A204.1 (cell line): ENCODE measurements around the gene C19orf44.

Experiments used
- FAIRE-seq: peaks from 2 replicates; lab custom pipeline; 2012; peaks lifted over from hg19 to GRCh38; lab: Jason Lieb, UNC

The C19orf44 gene

DNA sequence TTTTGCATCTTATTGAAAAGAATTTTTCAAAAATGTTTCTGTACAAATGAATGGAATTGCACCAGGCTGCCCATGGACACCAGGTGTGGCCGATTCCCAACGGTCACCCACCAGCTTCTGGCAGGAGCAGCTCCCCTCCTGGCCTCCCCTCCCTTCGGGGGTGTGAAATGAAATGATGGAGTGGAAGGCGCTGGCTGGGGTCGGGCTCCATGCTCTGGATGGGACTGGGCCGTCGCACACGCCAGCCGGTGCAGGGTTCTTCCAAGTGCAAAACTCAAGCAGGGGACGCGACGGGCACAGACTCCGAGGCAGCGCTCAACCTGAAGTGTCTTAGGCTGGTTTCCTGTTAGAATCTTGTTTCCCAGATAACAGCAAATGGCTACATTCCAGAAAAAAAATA, 21.9 kb downstream of the C19orf44 start:
- no peak for FAIRE-seq

- FAIRE-seq = no peak
Measured at GRCh38 chr19:16518483-16519229, 22.5 kb downstream of the C19orf44 start.

GRCh38 chr19:16519230-16519687, 23.1 kb downstream of the C19orf44 start:
- no peak for FAIRE-seq

- no peak for FAIRE-seq
Measured at GRCh38 chr19:16520074-16520973, 24.1 kb downstream of the C19orf44 start.

- no peak for FAIRE-seq
Measured at GRCh38 chr19:16520986-16521624, 24.9 kb downstream of the C19orf44 start.

- no peak for FAIRE-seq
Measured at GRCh38 chr19:16521715-16522289, 25.6 kb downstream of the C19orf44 start.

DNA sequence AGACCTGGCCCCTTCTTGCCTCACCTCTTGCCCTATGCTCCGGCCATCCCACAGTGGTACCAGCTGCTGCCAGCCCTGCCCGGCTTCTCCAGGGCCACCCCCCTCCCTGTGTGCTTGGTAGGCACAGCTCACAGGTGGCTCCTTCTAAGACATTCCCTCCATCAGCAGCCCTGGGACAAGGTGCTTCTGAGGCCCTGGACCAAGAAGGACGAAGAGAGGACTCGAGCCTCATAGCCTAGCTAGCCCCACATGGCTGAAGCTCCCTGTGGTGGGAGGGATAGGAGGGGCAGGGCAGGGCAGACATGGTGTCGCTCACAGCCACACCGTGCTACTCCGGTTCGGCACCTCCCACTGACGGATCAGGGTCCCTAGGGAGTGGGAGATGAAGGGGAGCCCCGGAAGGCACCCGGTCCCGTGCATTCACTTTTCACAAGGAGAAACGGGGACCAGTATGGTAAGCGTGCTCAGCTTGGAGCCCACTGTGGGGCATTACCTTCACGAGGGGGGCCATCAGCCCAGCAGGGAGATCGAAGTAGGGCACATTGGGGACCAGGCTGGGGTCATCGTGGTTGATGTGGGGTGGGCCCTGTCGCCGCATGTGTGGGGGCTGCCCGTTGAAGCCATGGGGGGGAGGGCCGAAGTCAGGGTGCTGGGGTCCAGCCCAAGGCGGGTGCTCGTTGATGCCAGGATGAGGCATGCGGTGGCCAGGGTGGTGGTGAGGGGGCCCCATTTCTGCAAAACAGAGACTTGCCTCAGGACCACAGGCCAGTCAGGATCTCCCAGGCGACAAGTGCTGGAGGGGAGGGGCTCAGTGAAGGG, 26.6 kb downstream of the C19orf44 start:
- no peak for FAIRE-seq

- FAIRE-seq = no peak
Measured at GRCh38 chr19:16524991-16525734, 29.0 kb downstream of the C19orf44 start.

- no peak for FAIRE-seq
Measured at GRCh38 chr19:16525751-16526481, 29.7 kb downstream of the C19orf44 start.

DNA sequence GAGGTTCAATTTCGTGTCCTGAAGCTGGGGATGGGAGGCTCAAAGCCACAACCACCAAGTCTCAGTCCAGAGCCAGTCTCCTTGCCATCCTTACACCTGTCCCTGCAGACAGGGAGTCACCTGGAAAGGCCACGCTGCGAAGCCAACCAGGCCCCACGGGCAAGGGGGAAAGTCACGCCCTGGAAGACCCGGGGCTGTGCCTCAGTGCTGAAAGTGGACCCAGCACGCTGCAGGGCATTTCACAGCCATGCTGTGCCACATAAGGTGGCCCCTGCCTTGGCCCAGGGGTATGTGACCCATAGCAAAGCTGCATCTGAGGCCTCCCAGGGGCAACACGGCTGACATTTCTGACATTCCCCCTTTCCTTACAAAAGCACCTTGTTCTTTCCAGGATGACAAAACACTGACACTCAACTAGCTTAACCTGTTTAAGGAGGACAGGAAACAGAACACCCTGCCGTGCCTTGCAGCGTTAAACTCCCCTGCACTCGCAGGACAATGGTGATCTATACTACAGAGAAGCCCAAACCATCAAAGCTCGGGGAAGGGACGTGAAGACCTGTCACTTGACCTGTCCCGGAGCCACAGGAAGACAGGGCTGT, 31.2 kb downstream of the C19orf44 start:
- no peak for FAIRE-seq

GRCh38 chr19:16527971-16528521, 31.9 kb downstream of the C19orf44 start:
- no peak for FAIRE-seq

GRCh38 chr19:16529466-16530144, 33.4 kb downstream of the C19orf44 start:
- no peak for FAIRE-seq

GRCh38 chr19:16530540-16531379, 34.6 kb downstream of the C19orf44 start:
- FAIRE-seq = no peak

DNA sequence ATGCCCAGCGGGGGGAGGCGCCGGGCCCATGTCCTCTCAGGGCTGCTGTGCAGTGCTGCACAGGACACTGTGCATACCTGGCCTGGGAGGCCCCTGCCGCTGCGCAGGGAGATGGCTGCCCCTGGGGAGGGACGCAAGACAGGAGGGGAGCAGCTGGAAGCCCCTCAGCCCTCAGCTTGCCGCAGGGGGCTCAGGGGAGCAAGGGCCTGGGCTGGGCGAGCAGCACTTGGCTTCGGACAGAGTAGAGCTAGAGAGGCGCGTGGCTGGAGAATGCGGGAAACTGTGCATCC, 35.1 kb downstream of the C19orf44 start:
- FAIRE-seq = no peak

DNA sequence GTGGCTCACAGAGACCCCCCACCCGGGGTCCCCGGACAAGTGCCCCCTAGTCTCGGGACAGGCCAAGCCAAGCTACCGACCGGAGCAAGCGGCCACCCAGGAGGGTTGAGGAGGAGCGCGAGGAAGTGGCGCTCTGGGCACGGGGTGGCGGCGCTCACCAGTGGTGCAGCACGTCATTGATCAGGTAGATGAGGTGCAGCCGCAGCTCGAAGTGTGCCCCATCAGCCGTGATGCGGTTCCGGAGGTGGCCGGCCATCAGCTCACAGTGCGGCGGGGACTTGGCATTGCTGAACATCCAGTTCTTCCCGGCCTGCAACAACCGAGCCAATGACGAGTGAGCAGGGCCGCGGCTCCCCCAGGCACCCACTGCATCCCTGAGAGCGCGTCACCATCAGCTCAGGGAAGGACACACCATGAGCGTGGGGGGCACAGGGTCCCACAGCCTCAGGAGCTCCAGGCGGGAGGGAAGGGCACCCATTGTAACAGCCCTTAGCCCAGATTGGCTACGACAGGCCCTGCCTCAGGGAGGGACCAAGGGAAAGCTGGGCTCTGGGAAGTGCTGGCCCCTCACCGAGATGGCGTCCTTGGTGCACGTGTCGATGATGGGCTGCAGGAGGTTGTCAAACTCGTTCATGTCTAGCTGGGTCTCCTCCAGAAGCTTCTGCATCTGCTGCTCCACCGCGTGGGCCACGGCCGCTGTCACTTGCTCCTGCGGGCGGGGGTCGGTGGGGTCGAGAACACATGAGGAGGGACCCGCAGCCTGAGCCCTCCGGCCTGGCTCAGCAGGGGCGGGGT, 36.4 kb downstream of the C19orf44 start:
- no peak for FAIRE-seq

- FAIRE-seq = no peak
Measured at GRCh38 chr19:16535381-16535780, 39.2 kb downstream of the C19orf44 start.

GRCh38 chr19:16536130-16536529, 39.9 kb downstream of the C19orf44 start:
- no peak for FAIRE-seq
